ENCODE results near the gene CD47. TPM values are rescaled to one million over a fixed set of nuclear protein-coding genes. Genes with fewer than 3 reads are reported as not detected.

CD47 gene
- total RNA-seq, 1 experiment from 2014 or later: 76.9 TPM

- H3K36me3 ChIP-seq (ENCODE audit: low read depth): no peaks in the 10 kb centered on the region
- no TSS peak for BruUV-seq (replicated peaks)
- H4K20me1 ChIP-seq (ENCODE audit: insufficient read depth): no peaks in the 10 kb centered on the region
- CTCF ChIA-PET: no interaction called here
- POLR2A ChIA-PET (ENCODE audit: unreplicated experiment): no interaction called here
- DNase-seq: no peak
- H3K4me3 ChIP-seq: no peak overlapping the region
- H3K9me3 ChIP-seq (ENCODE audit: insufficient read depth, low read depth): no peaks in the 10 kb centered on the region
- H3K27ac ChIP-seq: no peak overlapping the region
- no peaks in the 10 kb centered on the region for H3K9me2 ChIP-seq (ENCODE audit: insufficient read depth)
- no peaks in the 10 kb centered on the region for H3K79me2 ChIP-seq (ENCODE audit: low read depth)
- no peak overlapping the region for H2AFZ ChIP-seq
- no peaks in the 10 kb centered on the region for H3K27me3 ChIP-seq (ENCODE audit: insufficient read depth, low read depth)
- intact Hi-C loops (cut with micrococcal nuclease; ENCODE audit: unreplicated experiment): no loop called here
- no peak overlapping the region for H3K4me2 ChIP-seq
- H3F3A ChIP-seq (ENCODE audit: insufficient read depth, low read depth): no peaks in the 10 kb centered on the region
- H3K4me1 ChIP-seq (replicated peaks; ENCODE audit: insufficient read depth): no peaks in the 10 kb centered on the region
- TF ChIP-seq CTCF (conservative IDR thresholded peaks at IDR 0.05) (no peak), EZH2 (IDR thresholded peaks at IDR 0.05; ENCODE audit: low read depth) (no peak)
Measured at GRCh38 chr3:108013141-108014055, 77.4 kb downstream of the CD47 start.

GRCh38 chr3:108012304-108012703 lies 78.5 kb downstream of the CD47 start:
- no peak overlapping the region for H3K4me2 ChIP-seq
- H3K79me2 ChIP-seq (ENCODE audit: low read depth): no peaks in the 10 kb centered on the region
- no peaks in the 10 kb centered on the region for H4K20me1 ChIP-seq (ENCODE audit: insufficient read depth)
- H3K9me2 ChIP-seq (ENCODE audit: insufficient read depth): no peaks in the 10 kb centered on the region
- POLR2A ChIA-PET (ENCODE audit: unreplicated experiment): no interaction called here
- no peaks in the 10 kb centered on the region for H3K27me3 ChIP-seq (ENCODE audit: insufficient read depth, low read depth)
- no peaks in the 10 kb centered on the region for H3K36me3 ChIP-seq (ENCODE audit: low read depth)
- H3F3A ChIP-seq (ENCODE audit: insufficient read depth, low read depth): 0 out of 2 replicates have a peak, but pooled peaks cover 2% of the 10 kb centered on the region
- H2AFZ ChIP-seq: no peak overlapping the region
- no peak overlapping the region for H3K4me3 ChIP-seq
- no peak for DNase-seq
- H3K4me1 ChIP-seq (replicated peaks; ENCODE audit: insufficient read depth): peaks cover 3% of the 10 kb centered on the region
- CTCF ChIA-PET: no interaction called here
- intact Hi-C loops (cut with micrococcal nuclease; ENCODE audit: unreplicated experiment): no loop called here
- no TSS peak for BruUV-seq (replicated peaks)
- H3K27ac ChIP-seq: no peak overlapping the region
- H3K9me3 ChIP-seq (ENCODE audit: insufficient read depth, low read depth): no peaks in the 10 kb centered on the region
- TF ChIP-seq EZH2 (IDR thresholded peaks at IDR 0.05; ENCODE audit: low read depth) (no peak), CTCF (conservative IDR thresholded peaks at IDR 0.05) (no peak)

GRCh38 chr3:108011616-108012015 lies 79.2 kb downstream of the CD47 start:
- BruUV-seq (replicated peaks): no TSS peak

More at GRCh38 chr3:108011616-108012015, 79.2 kb downstream of the CD47 start:
- no peaks in the 10 kb centered on the region for H4K20me1 ChIP-seq (ENCODE audit: insufficient read depth)
- H3K36me3 ChIP-seq (ENCODE audit: low read depth): no peaks in the 10 kb centered on the region
- DNase-seq: no peak
- no peaks in the 10 kb centered on the region for H3K79me2 ChIP-seq (ENCODE audit: low read depth)
- CTCF ChIA-PET: no interaction called here
- H3K9me2 ChIP-seq (ENCODE audit: insufficient read depth): no peaks in the 10 kb centered on the region
- POLR2A ChIA-PET (ENCODE audit: unreplicated experiment): no interaction called here
- H3K9me3 ChIP-seq (ENCODE audit: insufficient read depth, low read depth): no peaks in the 10 kb centered on the region
- no peak overlapping the region for H3K4me2 ChIP-seq
- H3K27ac ChIP-seq: no peak overlapping the region
- H3F3A ChIP-seq (ENCODE audit: insufficient read depth, low read depth): peaks cover 9% of the 10 kb centered on the region; the same call in 1 of the 2 replicates
- H2AFZ ChIP-seq: no peak overlapping the region
- TF ChIP-seq EZH2 (IDR thresholded peaks at IDR 0.05; ENCODE audit: low read depth): no peak
- TF ChIP-seq CTCF (conservative IDR thresholded peaks at IDR 0.05): no peak
- intact Hi-C loops (cut with micrococcal nuclease; ENCODE audit: unreplicated experiment): no loop called here
- no peak overlapping the region for H3K4me3 ChIP-seq
- peaks cover 10% of the 10 kb centered on the region for H3K4me1 ChIP-seq (replicated peaks; ENCODE audit: insufficient read depth)
- H3K27me3 ChIP-seq (ENCODE audit: insufficient read depth, low read depth): no peaks in the 10 kb centered on the region
